Trophoblast cell (in vitro differentiated cells and primary cell): Measurements from ENCODE around the gene EDA2R.

Experiments
- DNase-seq, 2 donors: peaks; one replicate each; pipeline ENCODE4 v3.0.0-alpha.2; 2016
- H2AFZ ChIP-seq: 2 replicates; pipeline ENCODE4 v1.6.1; 2013; ENCODE audit warnings: low read length, moderate library complexity, mild to moderate bottlenecking; ENCODE audit not compliant: insufficient read depth, poor library complexity
- H2AK5ac ChIP-seq: 2 replicates; pipeline ENCODE4 v1.6.1; 2013; ENCODE audit warnings: mild to moderate bottlenecking, low read length
- H2BK120ac ChIP-seq: 2 replicates; pipeline ENCODE4 v1.6.1; 2013; ENCODE audit warnings: low read length, mild to moderate bottlenecking, moderate library complexity; ENCODE audit not compliant: insufficient read depth, poor library complexity
- H2BK12ac ChIP-seq: 2 replicates; pipeline ENCODE4 v1.6.1; 2013; ENCODE audit warnings: mild to moderate bottlenecking, low read length, moderate library complexity
- H2BK5ac ChIP-seq: 2 replicates; pipeline ENCODE4 v1.6.1; 2013; ENCODE audit warnings: low read length, low read depth, moderate library complexity, mild to moderate bottlenecking; ENCODE audit not compliant: poor library complexity
- H3K14ac ChIP-seq: 2 replicates; pipeline ENCODE4 v1.6.1; 2013; ENCODE audit warnings: mild to moderate bottlenecking, low read length
- H3K18ac ChIP-seq: 2 replicates; pipeline ENCODE4 v1.6.1; 2013; ENCODE audit warnings: mild to moderate bottlenecking, low read length
- H3K23ac ChIP-seq: 2 replicates; pipeline ENCODE4 v1.6.1; 2013; ENCODE audit warnings: low read length
- H3K27ac ChIP-seq: 2 replicates; pipeline ENCODE4 v1.5.1; 2013; ENCODE audit warnings: low read depth, mild to moderate bottlenecking, inconsistent platforms, low read length, moderate library complexity
- H3K27me3 ChIP-seq: 2 replicates; pipeline ENCODE4 v1.6.1; 2013; ENCODE audit warnings: inconsistent platforms, mild to moderate bottlenecking, low read length, moderate library complexity; ENCODE audit not compliant: insufficient read depth
- H3K36me3 ChIP-seq, 2 experiments: 1 replicate in 1 of 2; 2 replicates in 1 of 2; pipeline ENCODE4 v1.6.1; 2013; ENCODE audit warnings: low read length in 2 of 2, mild to moderate bottlenecking in 2 of 2, moderate library complexity in 1 of 2; ENCODE audit not compliant: insufficient read depth in 2 of 2, control insufficient read depth in 1 of 2
- H3K4ac ChIP-seq: 2 replicates; pipeline ENCODE4 v1.6.1; 2013; ENCODE audit warnings: low read depth, mild to moderate bottlenecking, low read length, moderate library complexity
- H3K4me1 ChIP-seq, 2 experiments: 1 replicate in 1 of 2; 2 replicates in 1 of 2; pipeline ENCODE4 v1.6.1; 2013; ENCODE audit warnings: low read length in 2 of 2, mild to moderate bottlenecking in 2 of 2, moderate library complexity in 1 of 2; ENCODE audit not compliant: insufficient read depth in 2 of 2, control insufficient read depth in 1 of 2
- H3K4me2 ChIP-seq: 2 replicates; pipeline ENCODE4 v1.6.1; 2013; ENCODE audit warnings: inconsistent platforms, mild to moderate bottlenecking, low read length, moderate library complexity
- H3K4me3 ChIP-seq: 2 replicates; pipeline ENCODE4 v1.5.1; 2013; ENCODE audit warnings: mild to moderate bottlenecking, low read depth, low read length, inconsistent platforms
- H3K79me1 ChIP-seq: one replicate; pipeline ENCODE4 v1.6.1; 2013; ENCODE audit warnings: low read length
- H3K79me2 ChIP-seq: 2 replicates; pipeline ENCODE4 v1.6.1; 2013; ENCODE audit warnings: low read length, mild to moderate bottlenecking; ENCODE audit not compliant: control insufficient read depth, insufficient read depth, poor library complexity
- H3K9ac ChIP-seq: 2 replicates; pipeline ENCODE4 v1.6.1; 2013; ENCODE audit warnings: mild to moderate bottlenecking, low read length
- H3K9me3 ChIP-seq: 2 replicates; pipeline ENCODE4 v1.6.1; 2013; ENCODE audit warnings: low read depth, mild to moderate bottlenecking, control low read depth, inconsistent platforms, low read length; ENCODE audit not compliant: insufficient read depth
- H4K12ac ChIP-seq: 2 replicates; pipeline ENCODE4 v1.6.1; 2013; ENCODE audit warnings: low read depth, mild to moderate bottlenecking, low read length, moderate library complexity
- H4K8ac ChIP-seq: 2 replicates; pipeline ENCODE4 v1.6.1; 2013; ENCODE audit warnings: low read depth, mild to moderate bottlenecking, low read length, moderate library complexity
- H4K91ac ChIP-seq: one replicate; pipeline ENCODE4 v1.6.1; 2013; ENCODE audit warnings: low read depth, mild to moderate bottlenecking, low read length, moderate library complexity
- WGBS: extraction: QIAGEN DNeasy Blood & Tissue Kit; methylation state at CpG from one replicate; pipeline ENCODE4 v1.1.7; 2013; ENCODE audit warnings: missing lambda C conversion rate; ENCODE audit not compliant: insufficient read length, insufficient coverage; ENCODE audit errors: extremely low coverage; 5-methylcytosine and 5-hydroxymethylcytosine counted together

Gene EDA2R

GRCh38 chrX:66632981-66633380, 5.9 kb downstream of the EDA2R start:
- H3K27ac ChIP-seq = no peak overlapping the region
- H3K23ac ChIP-seq = no peak overlapping the region
- H3K18ac ChIP-seq = no peak overlapping the region
- no peak overlapping the region for H2AK5ac ChIP-seq
- WGBS = no CpG with 5 or more reads among the region's 4 CpGs
- H4K12ac ChIP-seq = no peak overlapping the region
- H4K8ac ChIP-seq = no peak overlapping the region
- H3K4ac ChIP-seq = no peak overlapping the region
- no peak for DNase-seq
- no peak overlapping the region for H3K4me2 ChIP-seq
- H3K9ac ChIP-seq = no peak overlapping the region
- peaks cover under 1% of the 10 kb centered on the region for H3K79me1 ChIP-seq
- H2AFZ ChIP-seq = no peak overlapping the region
- H3K9me3 ChIP-seq = no peaks in the 10 kb centered on the region
- H3K4me1 ChIP-seq = peaks cover 0 to under 1% of the 10 kb centered on the region in 2 experiments
- H4K91ac ChIP-seq = no peak overlapping the region
- no peak overlapping the region for H2BK120ac ChIP-seq
- no peak overlapping the region for H3K4me3 ChIP-seq
- H3K27me3 ChIP-seq = no peaks in the 10 kb centered on the region
- H2BK12ac ChIP-seq = no peak overlapping the region
- no peak overlapping the region for H2BK5ac ChIP-seq
- H3K36me3 ChIP-seq = no peaks in the 10 kb centered on the region
- no peaks in the 10 kb centered on the region for H3K79me2 ChIP-seq
- H3K14ac ChIP-seq = no peak overlapping the region

GRCh38 chrX:66632473-66632872, 6.4 kb downstream of the EDA2R start:
- no peaks in the 10 kb centered on the region for H3K79me2 ChIP-seq
- H3K4me2 ChIP-seq = no peak overlapping the region
- H3K9ac ChIP-seq = no peak overlapping the region
- H3K4ac ChIP-seq = no peak overlapping the region
- H2AFZ ChIP-seq = no peak overlapping the region
- H2BK12ac ChIP-seq = no peak overlapping the region
- no peak overlapping the region for H4K91ac ChIP-seq
- H4K12ac ChIP-seq = no peak overlapping the region
- no peak overlapping the region for H4K8ac ChIP-seq
- no peaks in the 10 kb centered on the region for H3K27me3 ChIP-seq
- no peaks in the 10 kb centered on the region for H3K9me3 ChIP-seq
- H3K36me3 ChIP-seq = no peaks in the 10 kb centered on the region
- H2AK5ac ChIP-seq = no peak overlapping the region
- no peak overlapping the region for H3K27ac ChIP-seq
- DNase-seq = no peak
- H3K4me3 ChIP-seq = no peak overlapping the region
- no peak overlapping the region for H3K23ac ChIP-seq
- no peak overlapping the region for H3K14ac ChIP-seq
- H2BK120ac ChIP-seq = no peak overlapping the region
- H3K18ac ChIP-seq = no peak overlapping the region
- no CpG with 5 or more reads among the region's 2 CpGs for WGBS
- H3K4me1 ChIP-seq = no peaks in the 10 kb centered on the region
- H3K79me1 ChIP-seq = no peaks in the 10 kb centered on the region
- no peak overlapping the region for H2BK5ac ChIP-seq

GRCh38 chrX:66625525-66625924, 13.4 kb downstream of the EDA2R start:
- WGBS = no CpG with 5 or more reads among the region's 3 CpGs

GRCh38 chrX:66622209-66622608, 16.7 kb downstream of the EDA2R start:
- no peak overlapping the region for H2BK120ac ChIP-seq
- no peak overlapping the region for H3K4me3 ChIP-seq
- H3K79me1 ChIP-seq = no peaks in the 10 kb centered on the region
- H3K27ac ChIP-seq = no peak overlapping the region
- H3K27me3 ChIP-seq = no peaks in the 10 kb centered on the region
- H3K4ac ChIP-seq = no peak overlapping the region
- peaks cover 0 to 1% of the 10 kb centered on the region in 2 experiments for H3K36me3 ChIP-seq
- H3K9ac ChIP-seq = no peak overlapping the region
- H3K4me2 ChIP-seq = no peak overlapping the region
- H3K23ac ChIP-seq = no peak overlapping the region
- H3K9me3 ChIP-seq = no peaks in the 10 kb centered on the region
- H2BK5ac ChIP-seq = no peak overlapping the region
- no peak overlapping the region for H2BK12ac ChIP-seq
- H2AK5ac ChIP-seq = no peak overlapping the region
- no peak overlapping the region for H2AFZ ChIP-seq
- DNase-seq = no peak
- H3K18ac ChIP-seq = no peak overlapping the region
- WGBS = no CpG with 5 or more reads among the region's 3 CpGs
- no peak overlapping the region for H4K8ac ChIP-seq
- H3K14ac ChIP-seq = no peak overlapping the region
- H4K12ac ChIP-seq = no peak overlapping the region
- peaks cover 3% of the 10 kb centered on the region for H3K79me2 ChIP-seq
- no peaks in the 10 kb centered on the region for H3K4me1 ChIP-seq
- H4K91ac ChIP-seq = no peak overlapping the region

More at GRCh38 chrX:66625525-66625924, 13.4 kb downstream of the EDA2R start:
- peaks cover 0 to 1% of the 10 kb centered on the region in 2 experiments for H3K36me3 ChIP-seq
- no peak overlapping the region for H3K23ac ChIP-seq
- no peak overlapping the region for H3K27ac ChIP-seq
- no peak overlapping the region for H3K4me3 ChIP-seq
- H3K9ac ChIP-seq = no peak overlapping the region
- no peaks in the 10 kb centered on the region for H3K27me3 ChIP-seq
- no peak overlapping the region for H2BK5ac ChIP-seq
- DNase-seq = no peak
- no peaks in the 10 kb centered on the region for H3K4me1 ChIP-seq
- H4K91ac ChIP-seq = no peak overlapping the region
- H2BK120ac ChIP-seq = no peak overlapping the region
- H4K12ac ChIP-seq = no peak overlapping the region
- H3K4me2 ChIP-seq = no peak overlapping the region
- no peak overlapping the region for H2BK12ac ChIP-seq
- peaks cover 3% of the 10 kb centered on the region for H3K79me2 ChIP-seq
- no peaks in the 10 kb centered on the region for H3K79me1 ChIP-seq
- no peak overlapping the region for H4K8ac ChIP-seq
- no peak overlapping the region for H3K18ac ChIP-seq
- no peak overlapping the region for H3K14ac ChIP-seq
- H2AFZ ChIP-seq = no peak overlapping the region
- H3K9me3 ChIP-seq = no peaks in the 10 kb centered on the region
- no peak overlapping the region for H2AK5ac ChIP-seq
- no peak overlapping the region for H3K4ac ChIP-seq
